Upper lobe of left lung (tissue), 4 donors: ENCODE results near the gene CRISPLD2.

Experiments used
- POLR2A ChIP-seq, 4 donors: fragments of 450-650 bp; IDR thresholded peaks; one replicate each; pipeline ENCODE4 v1.5.1; 2016 to 2017; ENCODE audit warnings: antibody characterized with exemption in 4 of 4, mild to moderate bottlenecking in 2 of 4
- POLR2AphosphoS5 ChIP-seq, 2 donors: sonication (generic); formaldehyde crosslinking; IDR thresholded peaks; one replicate each; pipeline ENCODE4 v1.5.1; 2017; ENCODE audit warnings: antibody characterized with exemption in 2 of 2
- TF ChIP-seq, protein P1 (sequence below), 6 experiments: fragments of 450-650 bp in 4 of 6; fragments of 200-600 bp in 2 of 6; sonication (generic) in 2 of 6; IDR thresholded peaks; one replicate each; pipeline ENCODE4 v1.5.1; 2016 to 2019; ENCODE audit warnings: antibody characterized with exemption in 6 of 6

GRCh38 chr16:84780544-84781376 lies 39.0 kb upstream of the CRISPLD2 start:
- TF ChIP-seq, protein P1, sequence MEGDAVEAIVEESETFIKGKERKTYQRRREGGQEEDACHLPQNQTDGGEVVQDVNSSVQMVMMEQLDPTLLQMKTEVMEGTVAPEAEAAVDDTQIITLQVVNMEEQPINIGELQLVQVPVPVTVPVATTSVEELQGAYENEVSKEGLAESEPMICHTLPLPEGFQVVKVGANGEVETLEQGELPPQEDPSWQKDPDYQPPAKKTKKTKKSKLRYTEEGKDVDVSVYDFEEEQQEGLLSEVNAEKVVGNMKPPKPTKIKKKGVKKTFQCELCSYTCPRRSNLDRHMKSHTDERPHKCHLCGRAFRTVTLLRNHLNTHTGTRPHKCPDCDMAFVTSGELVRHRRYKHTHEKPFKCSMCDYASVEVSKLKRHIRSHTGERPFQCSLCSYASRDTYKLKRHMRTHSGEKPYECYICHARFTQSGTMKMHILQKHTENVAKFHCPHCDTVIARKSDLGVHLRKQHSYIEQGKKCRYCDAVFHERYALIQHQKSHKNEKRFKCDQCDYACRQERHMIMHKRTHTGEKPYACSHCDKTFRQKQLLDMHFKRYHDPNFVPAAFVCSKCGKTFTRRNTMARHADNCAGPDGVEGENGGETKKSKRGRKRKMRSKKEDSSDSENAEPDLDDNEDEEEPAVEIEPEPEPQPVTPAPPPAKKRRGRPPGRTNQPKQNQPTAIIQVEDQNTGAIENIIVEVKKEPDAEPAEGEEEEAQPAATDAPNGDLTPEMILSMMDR (IDR thresholded peaks at IDR 0.05) = no peak
- no peak for TF ChIP-seq POLR2A (IDR thresholded peaks at IDR 0.05)
- no peak for TF ChIP-seq POLR2AphosphoS5 (IDR thresholded peaks at IDR 0.05)
